C1 segment of cervical spinal cord (tissue), 14 donors: ENCODE measurements around the gene ZBTB7B.

Experiments
- DNase-seq, 14 donors: peaks; one replicate each; lab custom pipeline; 2025; lab: John Stamatoyannopoulos, UW

The ZBTB7B gene

GRCh38 chr1:155002464-155003226 is at the start of gene ZBTB7B:
TSS of gene ZBTB7B (plus strand) at chr1:155002802. CDS start at chr1:155014661, 11,859 bp downstream.
- peak in 7 of 14 donors; percentile 50 to 91 (median 66) for DNase-seq

DNA sequence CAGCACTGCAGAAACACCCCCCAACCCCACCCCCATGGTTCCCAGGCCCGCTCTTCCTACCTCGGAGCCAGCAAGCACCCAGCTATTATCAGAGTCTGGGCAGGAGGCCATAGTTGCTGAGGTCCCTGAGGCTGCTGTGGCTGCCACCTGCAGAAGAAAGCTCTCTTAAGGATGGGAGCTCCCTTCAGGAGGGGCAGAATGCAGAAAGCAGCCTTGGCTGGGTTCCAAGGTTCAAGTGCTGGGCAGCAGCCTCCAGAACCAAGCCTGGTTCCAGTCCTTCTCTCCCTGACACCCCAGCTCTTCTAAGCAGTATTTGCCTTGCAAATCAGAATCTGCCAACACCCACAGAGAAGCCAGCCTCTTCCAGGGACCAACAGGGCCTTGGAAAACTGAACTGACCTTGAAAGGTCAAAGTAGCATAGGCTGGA is 49.0 kb upstream of the ZBTB7B start:
- DNase-seq: no peak

DNA sequence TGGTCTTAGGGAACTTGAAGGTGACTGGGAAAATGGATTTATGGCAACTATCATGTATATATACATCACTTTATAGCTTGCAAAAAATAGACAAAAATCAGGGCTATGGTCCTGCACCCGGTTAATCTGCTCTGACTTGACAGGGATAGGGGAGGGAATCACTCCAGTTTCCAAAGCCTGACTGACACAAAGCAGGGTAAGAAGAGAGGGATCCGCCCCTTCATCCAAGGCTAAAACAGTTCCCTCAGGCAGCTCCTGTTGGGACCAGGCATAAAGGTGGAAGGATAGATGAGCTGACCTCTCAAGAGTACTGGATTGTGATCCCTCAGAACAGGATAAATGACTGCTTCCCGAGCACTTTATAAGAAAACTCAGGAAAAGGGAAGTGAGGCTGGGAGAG is 48.1 kb upstream of the ZBTB7B start:
- DNase-seq: no peak

DNA sequence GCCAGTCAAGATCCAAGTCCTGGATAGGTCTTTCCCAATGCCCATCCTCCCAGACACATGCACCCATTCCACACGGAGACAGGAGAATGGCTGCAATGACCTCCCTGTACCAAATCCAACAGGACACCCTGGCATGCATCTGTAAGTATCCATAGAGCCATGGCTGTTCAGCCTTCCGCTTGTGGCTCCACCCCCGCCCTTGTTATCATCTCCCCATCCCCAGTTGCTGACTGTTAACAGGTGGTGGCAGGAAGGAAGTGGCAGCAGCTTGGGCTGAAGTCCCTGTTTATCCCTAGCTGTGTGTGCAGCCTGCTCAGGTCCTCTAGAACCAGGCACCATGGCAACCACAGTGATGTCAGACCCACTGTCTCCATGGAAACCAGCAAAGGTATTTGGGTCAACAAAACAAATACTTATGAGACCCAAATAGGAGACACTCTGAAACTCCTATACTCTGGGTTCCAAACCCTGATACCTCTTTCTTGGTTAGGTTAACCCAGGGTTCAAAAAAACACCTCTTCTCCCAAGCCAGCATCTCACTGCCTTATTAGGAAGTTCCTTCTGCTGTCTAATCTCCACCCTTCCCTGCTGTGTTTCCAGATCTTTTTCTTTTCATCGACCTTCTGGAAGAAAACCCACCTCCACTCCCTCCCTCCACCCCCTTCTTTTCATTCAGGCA is 47.4 kb upstream of the ZBTB7B start:
- DNase-seq: peak in 5 of 14 donors; percentile 24 to 96 (median 30)

DNA sequence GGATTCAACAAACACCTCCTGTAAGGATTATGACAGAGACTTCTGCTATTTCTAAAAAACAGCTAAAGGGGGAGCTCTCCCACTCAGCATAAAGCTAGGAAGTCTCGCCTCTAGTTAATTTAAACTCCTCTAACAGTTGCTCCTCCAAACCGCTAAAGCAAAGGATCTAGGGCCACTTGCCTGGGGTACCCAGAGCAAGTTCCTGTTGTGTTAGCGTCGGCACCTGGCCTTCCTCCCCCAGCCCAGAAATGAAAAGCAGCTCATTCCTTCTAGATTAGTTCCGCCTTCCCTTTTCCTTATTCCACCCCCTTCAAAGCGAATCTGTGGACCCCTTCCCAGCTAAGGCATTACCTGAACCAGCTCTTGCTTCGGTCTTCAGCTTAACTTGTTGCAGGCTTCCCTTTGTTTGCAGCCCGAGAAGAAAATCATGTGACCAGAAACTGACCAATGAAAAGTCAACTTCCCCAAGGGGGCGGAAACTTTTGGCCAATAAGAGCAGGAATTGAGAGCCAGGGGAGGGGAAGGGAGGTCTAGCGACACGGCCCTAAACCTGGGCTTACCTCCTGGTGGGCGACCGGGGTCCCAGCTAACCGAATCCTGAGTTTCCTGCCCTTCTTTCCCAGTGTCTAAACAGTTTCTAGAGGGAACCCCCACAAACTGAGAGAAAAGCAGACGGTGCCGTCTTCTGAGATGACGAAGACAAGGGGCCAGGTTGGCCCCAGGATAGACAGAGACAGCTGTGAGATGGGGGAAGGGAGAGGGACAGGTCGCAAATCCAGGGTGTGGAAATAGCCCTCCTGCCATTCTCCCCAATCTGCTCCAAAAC is 46.7 kb upstream of the ZBTB7B start, which contains the start of gene PBXIP1:
PBXIP1 (minus strand) TSS at position 382 of the 826 bp plus-strand sequence. CDS start 2,378 bp downstream, outside the sequence.
- peak in 13 of 14 donors; percentile 17 to 87 (median 77) for DNase-seq

DNA sequence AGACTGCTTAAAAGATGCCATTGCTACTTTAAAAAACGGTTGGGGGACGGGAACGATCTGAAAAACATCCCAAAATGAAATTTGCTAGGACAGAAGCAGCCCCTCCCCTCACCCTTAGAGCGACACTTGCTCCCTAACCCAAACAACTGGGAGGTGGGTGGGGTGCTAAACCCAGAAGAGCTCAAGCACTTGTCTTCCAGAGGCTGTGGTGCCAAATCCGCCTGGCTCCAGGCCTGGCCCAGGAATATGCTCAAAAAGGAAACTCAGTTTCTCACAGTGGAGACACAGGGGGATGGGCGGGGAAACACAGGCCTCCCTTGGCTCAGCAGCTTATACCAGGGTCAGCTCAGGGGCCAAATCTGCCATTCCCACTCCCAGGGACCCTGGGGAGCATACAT is 46.1 kb upstream of the ZBTB7B start:
- DNase-seq: peak in 8 of 14 donors; percentile 21 to 59 (median 40)

GRCh38 chr1:154957091-154957657 is 45.4 kb upstream of the ZBTB7B start:
- peak in 1 of 14 donors; percentile 43 for DNase-seq

- DNase-seq: no peak
These were observed 44.6 kb upstream of the ZBTB7B start for GRCh38 chr1:154958036-154958435.

- no peak for DNase-seq
These were observed 43.7 kb upstream of the ZBTB7B start for GRCh38 chr1:154958681-154959425.

GRCh38 chr1:154959426-154959780 is 43.2 kb upstream of the ZBTB7B start:
- no peak for DNase-seq

DNA sequence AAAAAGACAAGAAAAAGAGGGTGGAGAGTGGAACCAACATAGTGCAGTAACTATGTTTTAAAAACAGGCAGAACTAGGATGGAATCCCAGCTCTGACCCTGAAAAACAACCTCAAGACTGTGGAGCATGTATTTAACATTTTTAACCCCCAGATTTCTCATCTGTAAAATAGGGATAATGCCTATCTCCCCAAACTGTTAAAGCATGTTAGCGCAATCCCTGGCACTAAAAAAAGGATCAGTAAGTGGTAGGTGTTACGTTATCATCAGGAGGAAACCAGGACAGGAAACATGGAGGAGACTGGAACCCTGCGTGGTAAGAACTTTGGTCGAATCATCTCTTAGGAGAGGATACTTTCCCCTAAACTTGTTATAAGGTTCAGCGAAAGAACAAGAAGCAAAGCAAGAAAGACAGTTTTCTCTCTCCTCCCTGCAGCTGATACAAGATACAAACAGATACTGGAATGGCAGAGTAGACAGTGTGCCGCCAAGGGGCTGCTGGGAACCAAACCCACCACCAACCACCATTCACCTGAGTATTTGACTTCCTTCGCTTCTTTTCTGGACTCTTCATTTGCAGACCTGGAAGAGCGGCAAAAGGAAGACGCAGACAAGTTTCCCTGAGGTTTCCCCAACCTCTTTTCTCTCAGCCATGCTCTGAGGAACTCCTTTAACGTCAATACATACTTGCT is 42.0 kb upstream of the ZBTB7B start:
- no peak for DNase-seq

GRCh38 chr1:154961207-154962155 is 41.1 kb upstream of the ZBTB7B start, which contains the start of gene PYGO2:
TSS of gene PYGO2 (minus strand) at chr1:154961782. CDS start at chr1:154961576, 206 bp downstream.
- DNase-seq: peak in 13 of 14 donors; percentile 51 to 89 (median 79)

DNA sequence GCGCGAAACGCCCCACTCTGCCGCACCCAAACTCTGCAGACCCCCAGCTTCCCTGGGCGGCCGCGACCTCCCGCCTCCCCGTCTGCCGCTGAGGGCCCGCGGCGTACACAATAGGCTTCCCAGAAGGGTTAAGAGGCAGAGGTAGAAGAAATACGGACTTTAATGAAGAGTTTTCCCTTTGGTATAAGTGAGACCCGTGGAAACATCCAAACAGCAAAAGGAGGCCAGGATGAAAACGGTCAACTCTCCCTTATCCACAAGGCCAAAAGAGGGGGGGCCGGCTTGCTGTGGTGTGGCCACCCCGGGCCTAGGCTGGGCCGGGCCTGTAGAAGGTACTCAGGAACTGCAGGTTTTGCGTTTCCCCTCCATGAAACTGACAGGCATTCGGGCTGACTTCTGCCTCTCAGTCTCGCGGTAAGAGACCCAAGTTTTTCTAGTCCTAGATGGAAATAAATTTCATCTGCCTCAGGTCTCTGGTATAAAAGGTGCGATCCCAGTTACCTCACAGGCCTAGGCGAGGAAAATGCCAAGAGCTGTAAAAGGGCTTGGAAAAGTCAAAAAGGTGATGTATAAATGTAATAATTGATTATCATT is 40.3 kb upstream of the ZBTB7B start:
- DNase-seq: peak in 3 of 14 donors; percentile 40 to 63 (median 55)

- DNase-seq: no peak
These were observed 39.7 kb upstream of the ZBTB7B start for GRCh38 chr1:154962795-154963330.

GRCh38 chr1:154963643-154964042 is 39.0 kb upstream of the ZBTB7B start:
- DNase-seq: no peak

GRCh38 chr1:154964359-154964758 is 38.2 kb upstream of the ZBTB7B start:
- DNase-seq: no peak

DNA sequence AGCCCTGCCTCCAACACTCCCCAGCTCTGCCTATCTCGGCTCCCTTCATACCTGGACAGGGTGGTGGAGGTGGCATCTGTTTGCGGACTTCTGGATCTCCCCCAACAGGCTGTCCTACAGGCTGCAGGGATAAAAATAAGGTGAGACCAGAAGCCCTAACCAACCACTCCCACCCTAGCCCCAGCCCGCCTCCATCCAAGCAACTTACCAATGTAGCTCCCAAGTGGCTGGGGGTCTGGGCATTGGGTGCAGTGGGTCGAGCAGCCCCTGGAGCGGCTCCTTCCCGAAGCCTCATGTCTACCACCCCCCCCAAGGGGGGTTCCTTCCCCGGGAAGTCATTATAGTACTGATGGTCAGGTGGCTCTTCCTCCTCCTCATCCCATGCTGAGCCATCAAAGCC is 36.5 kb upstream of the ZBTB7B start:
- DNase-seq: no peak

DNA sequence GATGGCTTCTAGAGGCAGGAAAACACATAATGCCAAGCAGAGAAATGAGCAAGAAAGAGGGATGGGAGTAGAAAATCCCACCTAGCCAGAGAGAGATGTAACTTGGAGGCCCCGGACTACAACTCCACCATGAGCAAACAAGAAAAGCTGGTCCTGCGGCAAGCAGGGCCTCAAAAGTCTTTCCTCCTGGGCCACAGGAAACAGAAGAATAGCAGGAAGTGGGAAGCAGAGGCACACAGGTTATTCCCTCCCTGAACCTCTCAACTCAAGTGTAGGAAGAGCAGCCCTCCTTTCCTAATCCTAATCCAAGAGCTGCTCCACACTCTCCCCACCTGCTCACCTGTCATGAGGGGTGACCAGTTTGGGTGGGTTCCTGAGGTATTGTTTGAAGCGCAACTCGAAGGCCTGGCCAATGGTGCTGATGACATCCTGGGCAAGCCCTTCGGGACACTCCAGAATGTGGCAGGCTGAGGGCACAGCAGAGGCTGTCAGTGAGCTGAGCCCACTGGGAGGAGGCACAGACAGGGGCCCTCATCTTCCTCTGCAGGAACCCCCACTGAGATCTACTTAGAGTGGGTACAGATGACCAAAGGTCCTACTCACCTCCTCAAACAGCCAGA is 35.2 kb upstream of the ZBTB7B start:
- DNase-seq: no peak
